Stimulated activated CD4-positive, alpha-beta T cell treated with anti-CD3 and anti-CD28 coated beads, Interleukin-4, amount 100 ng/mL, for 48 hours (primary cell): ENCODE measurements around the gene IL16.

Source experiments
- DNase-seq, 2 donors: peaks; one replicate each; pipeline ENCODE4 v3.0.0-alpha.2; 2020; ENCODE audit warnings: low read depth in 2 of 2

The IL16 gene

GRCh38 chr15:81292523-81293001 lies 95.9 kb downstream of the IL16 start:
- no peak for DNase-seq

DNA sequence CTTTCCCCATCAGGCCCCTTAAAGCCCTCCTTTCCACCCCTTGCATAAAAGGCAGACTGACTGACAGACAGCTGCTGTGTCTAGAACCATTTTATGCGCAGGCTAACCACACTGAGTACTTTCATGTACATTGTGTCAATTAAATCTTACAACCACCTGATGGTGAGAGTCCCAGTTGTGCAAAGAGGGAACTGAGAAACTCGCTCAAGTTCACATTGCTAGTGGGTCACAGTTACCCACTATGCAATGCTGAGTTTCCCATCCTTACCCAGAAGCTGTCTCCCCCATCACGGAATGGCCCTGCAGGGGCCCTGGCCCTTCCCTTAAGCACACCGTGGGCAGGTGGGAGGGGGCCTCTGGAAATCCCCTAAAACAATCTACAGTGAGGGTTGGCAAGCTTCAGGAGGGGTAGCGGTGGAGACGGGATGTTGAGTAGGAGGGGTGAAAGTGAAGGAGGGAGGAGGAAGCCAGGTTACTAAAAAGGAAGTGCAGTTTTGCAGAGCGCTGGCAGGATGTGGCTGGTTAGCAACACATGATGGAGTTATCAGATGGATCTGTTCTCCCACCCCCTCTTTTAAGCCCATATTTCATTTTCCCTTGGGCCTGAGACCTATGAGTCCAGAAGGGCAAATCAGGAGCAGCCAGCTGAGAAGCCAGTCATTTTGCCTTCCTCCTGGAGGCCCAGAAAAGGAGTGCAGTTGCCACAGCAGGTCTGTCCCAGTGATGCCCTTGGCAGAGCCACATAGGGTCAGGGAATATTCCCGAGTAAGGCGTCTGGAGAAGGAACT lies 97.2 kb downstream of the IL16 start:
- peak; percentile 54 to 61 for DNase-seq

- no peak for DNase-seq
Observed at GRCh38 chr15:81294516-81294880, 97.8 kb downstream of the IL16 start.

DNA sequence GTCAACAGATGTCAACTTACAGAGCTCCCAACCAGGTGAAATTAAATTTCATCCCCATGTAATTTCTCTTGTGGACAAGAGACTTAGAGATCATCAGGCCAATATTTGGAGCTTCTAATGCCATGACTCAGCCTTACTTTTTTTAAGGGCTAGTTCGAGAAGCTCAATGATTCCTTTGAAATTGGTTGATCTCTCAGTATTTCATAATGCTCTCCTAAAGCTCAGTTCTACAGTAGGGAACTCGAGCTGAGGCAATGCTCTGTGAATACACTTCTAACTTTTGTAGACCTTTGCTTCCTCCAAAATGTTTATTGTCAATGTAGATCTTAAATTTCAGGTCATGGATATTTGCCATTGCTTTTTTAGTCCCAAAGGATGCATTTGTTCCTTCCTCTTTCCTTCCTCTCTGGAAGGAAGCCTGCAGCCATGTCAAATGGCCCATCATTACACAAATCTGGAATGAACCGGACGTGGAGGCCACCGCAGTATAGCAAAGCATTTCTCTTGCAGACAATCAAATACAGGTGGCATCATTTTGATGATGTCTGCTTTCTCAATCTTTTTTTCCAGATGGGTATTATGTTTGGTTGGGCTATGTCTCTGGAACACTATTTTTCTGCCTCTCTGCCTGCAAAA lies 98.9 kb downstream of the IL16 start:
- no peak for DNase-seq

DNA sequence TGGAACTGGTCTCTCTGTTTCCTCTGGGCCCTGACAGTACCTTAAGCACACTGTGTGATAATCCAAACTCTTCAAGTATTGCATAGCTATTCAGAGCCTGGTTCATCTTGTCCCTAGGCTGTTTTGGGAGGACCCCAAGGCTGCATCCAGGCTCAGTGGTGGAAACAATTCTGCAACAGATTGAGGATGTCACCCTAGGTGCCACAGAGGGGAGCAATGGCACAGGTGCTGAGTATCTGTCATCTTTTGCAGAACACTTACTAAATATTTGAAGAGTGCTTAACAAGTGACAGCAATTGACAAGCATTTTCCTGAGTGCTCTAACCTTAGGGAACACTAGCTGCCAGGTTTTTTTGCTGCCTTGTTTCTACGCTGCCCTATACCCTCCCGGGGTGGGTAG lies 99.5 kb downstream of the IL16 start:
- DNase-seq: no peak

DNA sequence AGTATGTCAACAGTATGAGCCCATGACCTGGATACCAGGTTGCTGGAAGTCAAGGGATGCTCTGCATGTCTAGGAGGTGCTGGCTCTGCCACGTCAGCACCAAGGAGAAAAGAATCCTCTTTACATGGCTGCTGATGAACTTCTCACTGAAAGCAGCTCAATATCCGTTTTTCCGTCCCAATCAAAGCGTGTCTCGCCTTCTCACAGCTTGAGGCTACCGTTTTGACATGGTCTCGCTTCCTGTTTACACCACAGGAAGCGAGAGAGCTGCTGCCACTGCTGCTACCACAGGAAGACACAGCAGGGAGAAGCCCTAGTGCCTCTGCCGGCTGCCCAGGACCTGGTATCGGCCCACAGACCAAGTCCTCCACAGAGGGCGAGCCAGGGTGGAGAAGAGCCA lies 100.0 kb downstream of the IL16 start:
- DNase-seq: peak in 1 of 2 donors; percentile 69

- DNase-seq: no peak
Observed at GRCh38 chr15:81297147-81297572, 100.5 kb downstream of the IL16 start.

- DNase-seq: no peak
Observed at GRCh38 chr15:81297603-81298575, 101.2 kb downstream of the IL16 start.

DNA sequence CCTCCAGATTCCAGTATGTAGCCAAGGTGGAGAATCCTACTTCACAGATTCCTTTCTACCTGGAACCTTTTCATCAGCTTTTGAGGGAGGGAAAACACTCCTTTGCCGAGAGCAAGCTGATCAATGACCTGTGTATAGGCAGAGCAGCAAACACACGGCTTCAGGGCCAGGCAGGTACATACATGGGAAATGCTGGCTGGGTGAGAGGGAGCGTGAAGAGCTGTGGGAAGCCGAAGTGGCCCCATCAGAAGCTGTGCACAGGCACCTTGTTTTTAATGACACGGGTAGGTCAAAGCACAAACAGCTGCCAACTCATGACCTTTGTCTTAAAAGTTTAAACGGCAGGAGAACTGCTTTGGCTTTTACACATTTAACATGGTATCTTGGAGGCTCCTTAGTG lies 101.9 kb downstream of the IL16 start:
- DNase-seq: no peak

DNA sequence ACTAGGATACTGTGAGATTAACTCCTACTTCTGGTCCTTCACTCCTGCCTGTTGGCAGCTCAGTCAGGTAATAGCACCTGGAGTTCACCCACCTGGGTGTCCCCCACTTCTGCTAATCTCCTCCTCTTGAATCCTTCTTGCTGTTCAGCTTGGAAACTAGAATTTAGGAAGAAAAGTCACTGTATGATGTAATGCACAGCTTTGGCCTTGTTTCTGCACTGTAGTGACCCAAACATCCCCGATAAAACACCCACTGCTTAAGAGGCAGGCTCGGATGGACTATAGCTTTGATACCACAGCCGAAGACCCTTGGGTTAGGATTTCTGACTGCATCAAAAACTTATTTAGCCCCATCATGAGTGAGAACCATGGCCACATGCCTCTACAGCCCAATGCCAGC lies 102.5 kb downstream of the IL16 start:
- no peak for DNase-seq

DNA sequence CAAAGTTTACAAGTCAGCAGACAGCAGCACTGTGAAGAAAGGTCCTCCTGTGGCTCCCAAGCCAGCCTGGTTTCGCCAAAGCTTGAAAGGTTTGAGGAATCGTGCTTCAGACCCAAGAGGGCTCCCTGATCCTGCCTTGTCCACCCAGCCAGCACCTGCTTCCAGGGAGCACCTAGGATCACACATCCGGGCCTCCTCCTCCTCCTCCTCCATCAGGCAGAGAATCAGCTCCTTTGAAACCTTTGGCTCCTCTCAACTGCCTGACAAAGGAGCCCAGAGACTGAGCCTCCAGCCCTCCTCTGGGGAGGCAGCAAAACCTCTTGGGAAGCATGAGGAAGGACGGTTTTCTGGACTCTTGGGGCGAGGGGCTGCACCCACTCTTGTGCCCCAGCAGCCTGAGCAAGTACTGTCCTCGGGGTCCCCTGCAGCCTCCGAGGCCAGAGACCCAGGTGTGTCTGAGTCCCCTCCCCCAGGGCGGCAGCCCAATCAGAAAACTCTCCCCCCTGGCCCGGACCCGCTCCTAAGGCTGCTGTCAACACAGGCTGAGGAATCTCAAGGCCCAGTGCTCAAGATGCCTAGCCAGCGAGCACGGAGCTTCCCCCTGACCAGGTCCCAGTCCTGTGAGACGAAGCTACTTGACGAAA lies 103.1 kb downstream of the IL16 start:
- DNase-seq: no peak

DNA sequence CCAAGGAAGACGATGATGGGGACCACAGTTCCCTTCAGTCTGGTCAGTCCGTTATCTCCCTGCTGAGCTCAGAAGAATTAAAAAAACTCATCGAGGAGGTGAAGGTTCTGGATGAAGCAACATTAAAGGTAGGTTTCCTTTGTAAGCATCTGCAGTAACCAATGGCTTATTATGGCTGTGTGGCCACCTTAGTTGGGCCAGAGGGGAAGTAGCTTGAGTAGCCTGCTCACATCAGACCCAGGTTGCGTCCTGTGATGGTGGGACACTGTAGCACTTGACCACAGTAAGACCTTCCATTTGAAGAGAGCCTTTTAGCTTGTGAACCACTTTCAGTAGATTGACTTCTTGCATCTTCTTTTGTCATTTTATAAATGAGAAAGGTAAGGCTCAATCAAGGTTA lies 104.7 kb downstream of the IL16 start:
- DNase-seq: no peak

- no peak for DNase-seq
Observed at GRCh38 chr15:81301815-81302399, 105.2 kb downstream of the IL16 start.

GRCh38 chr15:81302701-81303109 lies 106.0 kb downstream of the IL16 start:
- no peak for DNase-seq

DNA sequence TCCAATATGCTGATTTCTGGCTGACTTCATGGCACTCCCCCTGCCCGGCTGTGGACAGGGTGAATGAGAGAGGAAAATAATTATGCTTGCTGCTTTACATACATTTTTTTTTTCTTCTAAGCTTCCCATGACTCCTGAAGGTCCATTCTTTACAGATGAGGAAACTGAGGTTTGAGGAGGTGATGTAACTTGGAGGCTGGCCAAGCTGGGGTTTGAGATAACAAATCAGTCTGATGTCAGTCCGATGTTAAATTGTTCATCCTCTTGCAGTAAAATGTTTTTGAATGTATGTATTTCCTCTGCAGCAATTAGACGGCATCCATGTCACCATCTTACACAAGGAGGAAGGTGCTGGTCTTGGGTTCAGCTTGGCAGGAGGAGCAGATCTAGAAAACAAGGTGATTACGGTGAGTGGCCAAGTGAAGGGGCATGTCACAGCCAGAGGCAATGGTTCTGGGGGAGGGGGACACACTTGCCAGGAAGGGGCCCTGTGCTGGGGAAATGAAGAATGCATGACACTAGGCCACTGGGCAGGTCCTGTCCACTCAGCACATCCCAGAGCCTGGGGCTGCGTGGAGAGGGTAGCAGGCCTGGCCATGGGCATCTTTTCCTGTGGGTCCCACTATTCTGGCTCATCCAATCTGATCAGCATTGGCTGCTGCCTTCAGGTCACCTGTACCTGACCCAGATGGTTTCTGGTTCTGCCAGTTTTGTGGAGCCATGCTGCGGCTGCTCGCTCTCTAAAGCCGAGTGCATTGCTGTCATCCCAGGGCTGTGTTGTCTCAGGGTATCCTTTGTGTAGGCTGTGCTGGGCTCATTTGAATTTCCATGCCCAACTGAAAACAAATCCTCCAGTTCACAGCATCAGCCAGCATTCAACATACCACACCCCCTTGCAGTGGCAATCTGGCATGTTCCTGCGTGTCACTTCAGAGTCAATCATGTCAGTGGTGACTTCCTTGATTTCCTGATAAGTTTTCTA lies 106.9 kb downstream of the IL16 start:
- DNase-seq: no peak

GRCh38 chr15:81304226-81304625 lies 107.5 kb downstream of the IL16 start:
- DNase-seq: no peak

GRCh38 chr15:81308260-81308659 lies 111.6 kb downstream of the IL16 start:
- DNase-seq: no peak

GRCh38 chr15:81309647-81310450 lies 113.2 kb downstream of the IL16 start:
- no peak for DNase-seq

DNA sequence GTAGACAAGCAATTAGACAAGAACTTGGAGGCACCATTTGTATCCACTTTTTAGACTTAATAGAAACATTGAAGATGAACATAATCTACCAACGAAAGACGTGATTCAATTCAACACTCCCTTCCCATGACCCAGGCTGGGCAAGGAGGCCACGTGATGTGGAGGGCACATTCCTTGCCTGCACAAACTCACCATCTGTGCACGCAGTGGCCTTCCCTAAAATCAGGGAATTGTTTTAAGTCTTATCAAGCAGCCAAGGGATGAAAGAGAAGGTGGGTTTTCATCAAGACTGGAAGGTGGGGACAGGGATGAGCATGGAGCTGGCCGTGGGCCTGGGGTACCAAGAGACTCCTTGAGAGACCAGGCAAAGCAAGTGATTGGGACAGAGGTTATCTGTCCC lies 113.8 kb downstream of the IL16 start:
- DNase-seq: no peak
